Posterior vena cava (tissue), 2 donors: ENCODE measurements around the gene STK36. TPM values are rescaled to one million over a fixed set of nuclear protein-coding genes. Genes with fewer than 3 reads are reported as not detected.

Experiments used
- DNase-seq: peaks from one replicate; pipeline ENCODE4 v3.0.0-alpha.2; 2020; ENCODE audit warnings: low spot score
- intact Hi-C, 2 donors: fragments of 100-400 bp; cut with DNase I; formaldehyde crosslinking; loops; one replicate each; pipeline versions ENCODE4 v1.14.1 to v1.14.2; 2022 to 2023
- total RNA-seq, 2 donors: library from RNA; stranded (reverse); fragmentation: NEBNext Ultra II Directional; extraction: Animal tissue kit (Norgen Biotek cat#: 25700); gene quantifications; one replicate each; pipeline ENCODE4 v1.2.1, GENCODE V29; 2021
- donor health status: DM: yes; HTN: yes; CAD: no.
- donor health status: DM: yes; HTN: yes; CAD: no.

Gene STK36
- total RNA-seq, 2 donors from 2014 or later, result 16.1 to 22.3 TPM

DNA sequence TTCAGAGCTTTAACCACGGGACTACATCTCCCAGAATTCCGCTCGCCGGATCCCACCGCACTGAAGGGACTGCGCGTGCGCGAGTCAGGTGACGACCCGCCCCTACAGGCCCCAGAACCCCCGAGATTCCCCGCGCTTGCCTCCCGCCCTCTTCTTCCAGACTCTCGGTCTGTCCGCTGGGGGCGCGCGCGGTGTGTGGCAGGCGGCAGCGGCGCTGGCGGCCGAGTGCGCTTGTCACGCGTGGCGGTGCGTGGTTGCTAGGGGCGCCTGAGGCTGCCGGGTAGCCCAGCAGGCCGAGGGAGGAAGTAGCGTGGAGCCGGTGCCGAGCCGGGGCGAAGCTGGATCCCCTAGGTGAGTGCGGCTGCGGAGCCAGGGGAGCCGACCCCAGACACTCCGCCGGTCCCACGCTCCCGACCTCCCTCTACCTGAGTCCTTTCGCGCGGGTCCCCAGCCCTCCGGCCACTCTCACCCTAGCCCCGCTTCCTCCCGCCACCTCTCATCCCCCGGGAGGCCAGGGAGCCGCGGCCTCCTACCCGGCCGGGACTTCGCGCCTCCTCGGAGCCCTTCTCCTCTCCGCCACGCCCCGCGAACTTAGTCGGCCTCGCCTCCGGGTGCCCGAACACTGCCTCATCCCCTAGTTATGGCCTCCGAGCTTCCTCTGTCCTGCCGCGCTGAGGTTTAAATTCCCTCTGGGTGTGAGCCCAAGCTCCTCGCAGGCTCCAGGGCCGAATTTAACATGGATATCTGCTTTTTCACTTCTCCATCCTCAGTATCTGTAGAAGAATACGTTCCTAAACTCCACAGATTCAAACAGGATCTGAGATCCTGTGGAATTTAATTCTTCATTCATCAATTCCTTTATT lies 39.0 kb downstream of the STK36 start, which contains the start of gene TTLL4:
Gene TTLL4 (plus strand): TSS at position 149 of the 863 bp plus-strand sequence. CDS start 26,842 bp downstream, outside the sequence.
- intact Hi-C loops, result loop anchor here in 1 of 2 donors (10.0 kb wide), 1 partner anchor 144 kb away; the partner anchor contains the start of gene WNT6
- DNase-seq, result peak; percentile 100

DNA sequence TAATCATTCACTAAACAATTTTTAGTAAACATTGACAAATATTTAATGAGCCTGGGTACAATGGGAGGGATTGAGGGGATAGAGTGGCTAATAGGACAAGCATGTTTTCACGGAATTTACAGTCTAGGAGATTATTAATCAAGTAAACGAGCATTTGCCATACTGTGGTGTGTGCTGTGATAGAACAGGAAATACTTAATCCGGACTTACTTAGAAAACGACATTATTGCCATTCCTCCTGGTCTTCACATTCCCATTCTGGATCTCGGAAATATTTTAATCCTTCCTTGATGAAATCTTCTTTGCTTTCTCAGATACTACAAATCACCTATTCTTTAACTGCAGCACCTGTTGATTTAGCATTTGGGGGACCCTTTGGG lies 39.7 kb downstream of the STK36 start:
- intact Hi-C loops, result loop anchor here in 1 of 2 donors (10.0 kb wide), 1 partner anchor 143 kb away; the partner anchor contains the start of gene WNT6
- DNase-seq, result no peak

DNA sequence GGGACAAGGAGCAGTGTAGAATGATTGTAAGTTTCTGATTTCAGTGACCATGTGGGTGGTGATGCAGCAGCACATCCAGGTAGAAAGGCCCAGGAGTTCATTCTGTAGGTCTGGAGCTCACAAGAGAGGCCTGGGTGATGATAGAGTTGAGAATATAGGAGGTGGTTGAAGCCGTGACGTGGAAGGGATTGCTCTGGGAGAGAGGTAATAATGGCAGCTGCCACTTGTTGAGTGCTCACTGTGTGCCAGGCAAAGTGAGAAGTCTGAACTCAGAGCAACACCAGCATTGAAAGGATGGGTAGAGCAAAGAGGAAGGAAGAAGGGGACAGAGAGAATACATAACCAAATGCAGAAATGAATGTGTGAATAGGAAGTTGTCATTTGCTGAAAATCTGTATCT lies 42.0 kb downstream of the STK36 start:
- intact Hi-C loops, result loop anchor here in 1 of 2 donors (10.0 kb wide), 1 partner anchor 141 kb away; the partner anchor contains the start of gene WNT6
- DNase-seq, result no peak

DNA sequence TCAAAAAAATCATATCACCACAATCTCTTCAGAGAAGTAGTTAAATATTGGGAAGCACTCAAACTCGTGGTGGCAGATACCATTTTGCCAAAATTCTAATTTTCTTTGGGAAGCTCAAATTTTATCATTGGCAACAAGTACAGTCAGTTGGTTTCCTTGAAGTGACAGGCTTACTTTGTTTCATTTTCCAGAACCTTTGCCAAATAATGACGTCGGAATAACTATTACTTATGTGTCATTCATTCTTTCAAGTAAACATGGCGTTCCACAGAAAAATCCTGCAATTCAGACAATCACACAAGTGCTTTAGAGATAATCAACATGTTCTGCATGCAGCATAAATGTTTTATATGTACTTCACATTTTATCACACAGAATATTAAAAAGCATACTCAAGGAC lies 44.2 kb downstream of the STK36 start:
- DNase-seq, result no peak
- intact Hi-C loops, result loop anchor here in 1 of 2 donors (10.0 kb wide), 1 partner anchor 139 kb away; the partner anchor contains the start of gene WNT6

DNA sequence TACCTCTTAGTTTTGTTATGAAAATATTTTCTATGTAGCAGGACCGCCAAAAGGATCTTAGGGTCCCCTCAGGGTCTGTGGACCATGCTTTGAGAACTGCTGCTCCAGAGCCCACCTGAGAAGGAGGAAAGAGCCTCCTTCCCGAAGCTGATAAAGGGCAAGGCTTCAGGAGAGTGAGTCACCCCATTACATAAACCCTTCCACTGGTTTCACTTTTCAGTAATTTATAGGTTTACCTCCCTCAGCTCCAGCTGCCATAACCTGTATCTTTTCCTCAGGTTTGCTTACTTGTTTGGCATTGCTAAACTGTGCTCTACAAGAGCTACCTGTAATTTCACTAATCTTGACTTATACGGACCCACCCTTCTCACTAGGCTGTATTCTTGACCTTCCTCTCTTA lies 45.4 kb downstream of the STK36 start:
- intact Hi-C loops, result loop anchor here in 1 of 2 donors (10.0 kb wide), 1 partner anchor 138 kb away; the partner anchor contains the start of gene WNT6
- no peak for DNase-seq

DNA sequence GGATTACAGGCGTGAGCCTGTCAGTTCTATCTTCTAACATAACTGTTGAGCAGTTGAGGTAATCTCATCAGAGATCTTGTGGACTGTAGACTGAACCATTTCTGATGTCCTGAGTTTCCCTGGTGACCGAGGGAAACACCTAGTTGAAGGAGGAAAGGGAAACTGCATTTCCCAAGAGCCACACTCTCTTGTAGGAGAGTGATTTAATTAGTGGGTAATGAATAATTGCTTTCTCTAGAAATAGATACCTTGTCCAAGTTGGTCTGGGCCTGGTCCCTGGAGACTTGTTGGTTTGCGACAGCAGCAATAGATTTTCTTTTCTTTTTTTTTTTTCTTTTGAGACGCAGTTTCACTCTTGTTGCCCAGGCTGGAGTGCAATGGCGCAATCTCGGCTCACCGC lies 46.2 kb downstream of the STK36 start:
- DNase-seq, result no peak
- intact Hi-C loops, result loop anchor here in 1 of 2 donors (10.0 kb wide), 1 partner anchor 137 kb away; the partner anchor contains the start of gene WNT6

DNA sequence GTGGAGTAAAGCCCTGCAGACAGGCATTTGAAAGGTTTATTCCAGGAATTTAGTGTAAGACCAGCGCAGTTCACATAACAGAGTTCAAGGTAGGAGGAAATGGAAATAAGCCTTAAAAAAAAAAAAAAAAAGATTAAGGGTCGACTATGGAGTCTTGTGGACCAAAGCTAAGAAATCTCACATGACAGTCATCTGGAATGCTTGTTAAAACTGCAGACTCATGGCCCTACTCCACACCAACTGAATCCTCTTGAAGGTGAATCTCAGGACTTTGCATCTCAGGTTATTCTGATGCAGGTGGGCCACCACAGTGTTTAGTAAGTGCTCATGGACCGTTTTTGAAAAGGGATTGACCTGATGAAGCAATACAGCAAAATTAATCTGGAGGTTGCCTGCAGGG lies 47.6 kb downstream of the STK36 start:
- intact Hi-C loops, result loop anchor here in 1 of 2 donors (10.0 kb wide), 1 partner anchor 135 kb away; the partner anchor contains the start of gene WNT6

DNA sequence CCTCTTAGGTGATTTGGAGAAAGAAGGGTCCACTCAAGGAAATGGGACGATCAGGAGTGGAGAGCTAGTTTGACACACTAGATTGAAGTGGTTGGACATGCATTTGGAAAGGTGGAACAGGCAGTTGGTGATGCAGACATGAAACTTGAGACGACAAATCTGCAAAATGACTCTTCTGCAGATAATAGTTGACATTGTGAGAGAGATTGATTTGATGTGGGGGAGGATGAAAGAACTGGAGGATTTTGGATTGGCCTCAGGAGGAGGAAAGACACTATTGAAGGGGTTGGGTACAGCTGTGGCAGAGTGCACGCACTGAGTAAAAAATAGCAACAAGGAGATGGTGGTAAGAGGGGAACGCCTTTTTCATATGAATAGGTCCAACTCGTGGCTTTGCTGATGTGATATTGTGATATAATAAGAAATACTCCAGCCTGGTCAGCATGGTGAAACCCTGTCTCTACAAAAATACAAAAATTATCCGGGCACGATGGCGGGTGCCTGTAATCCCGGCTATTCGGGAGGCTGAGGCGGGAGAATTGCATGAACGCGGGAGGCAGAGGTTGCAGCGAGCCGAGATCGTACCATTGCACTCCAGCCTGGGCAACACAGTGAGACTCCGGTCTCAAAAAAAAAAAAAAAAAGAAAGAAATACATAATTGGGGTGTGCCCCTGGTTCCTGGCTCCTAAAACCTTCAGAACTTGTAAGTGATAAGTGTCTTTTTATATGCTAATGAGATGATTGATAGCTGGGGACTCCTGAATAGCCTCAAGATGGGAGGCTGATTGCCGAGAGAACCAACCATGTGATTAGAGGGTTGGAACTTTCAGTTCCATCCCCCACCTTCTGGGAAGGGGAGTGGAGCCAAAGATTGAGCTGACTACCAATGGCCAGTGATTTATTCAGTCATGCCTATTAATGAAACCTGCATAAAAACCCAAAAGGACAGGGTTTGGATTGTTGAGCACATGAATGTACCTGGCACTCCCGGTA lies 48.5 kb downstream of the STK36 start:
- intact Hi-C loops, result no loop called here
- DNase-seq, result no peak

More for the DNA sequence above, 47.6 kb downstream of the STK36 start:
- no peak for DNase-seq

DNA sequence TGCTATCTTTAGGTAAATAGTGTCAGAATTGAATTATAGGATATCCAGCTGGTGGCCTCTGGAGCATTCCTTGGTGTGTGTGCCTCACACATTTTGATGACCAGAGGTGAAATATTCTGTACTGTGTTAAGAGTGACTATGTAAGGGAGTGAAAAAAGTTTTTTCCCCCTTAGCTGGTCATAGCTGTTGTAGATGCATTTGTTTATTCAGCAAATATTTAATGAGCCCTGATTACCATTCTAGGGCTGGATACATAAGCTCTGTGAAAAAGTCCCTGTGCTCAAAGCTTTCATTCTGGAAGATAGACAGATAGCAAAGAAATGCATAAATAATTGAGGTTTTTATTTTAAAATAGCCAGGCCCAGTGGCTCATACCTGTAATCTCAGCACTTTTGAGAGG lies 49.6 kb downstream of the STK36 start:
- DNase-seq, result no peak
- intact Hi-C loops, result no loop called here

DNA sequence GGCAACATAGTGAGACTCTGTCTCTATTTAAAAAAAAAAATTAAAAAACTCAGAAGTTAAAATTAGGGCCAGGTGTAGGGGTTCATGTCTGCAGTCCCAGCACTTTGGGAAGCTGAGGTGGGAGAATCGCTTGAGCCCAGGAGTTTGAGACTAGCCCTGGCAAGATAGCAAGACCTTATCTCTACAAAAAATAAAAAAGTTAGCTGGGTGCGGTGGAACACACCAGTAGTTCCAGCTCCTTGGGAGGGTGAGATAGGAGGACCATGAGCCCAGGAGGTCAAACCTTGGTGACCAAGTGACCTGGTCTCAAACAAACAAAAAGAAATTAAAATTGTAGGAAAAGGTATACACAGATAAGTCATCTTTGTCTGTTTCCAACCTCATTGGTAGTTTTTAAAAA lies 50.0 kb downstream of the STK36 start:
- intact Hi-C loops, result no loop called here
- no peak for DNase-seq

DNA sequence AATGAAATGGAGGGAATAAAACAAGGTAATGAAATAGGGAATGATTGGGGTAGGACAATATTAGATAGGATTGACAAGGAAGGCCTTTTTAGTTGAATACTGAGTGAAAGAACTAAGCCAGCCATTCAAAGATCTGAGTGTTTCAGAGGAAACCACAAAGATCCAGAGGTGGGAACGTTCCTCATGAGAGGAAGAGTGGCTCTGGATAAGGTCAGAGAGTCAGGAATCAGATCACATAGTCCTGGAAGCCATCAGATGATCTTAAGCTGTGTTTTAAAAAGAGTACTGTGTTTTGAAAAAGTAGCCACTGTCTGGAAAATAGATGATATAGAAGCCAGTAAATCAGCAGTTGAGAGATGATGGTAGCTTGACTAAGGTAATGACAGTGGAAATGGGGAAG lies 50.5 kb downstream of the STK36 start:
- no peak for DNase-seq
- intact Hi-C loops, result no loop called here

DNA sequence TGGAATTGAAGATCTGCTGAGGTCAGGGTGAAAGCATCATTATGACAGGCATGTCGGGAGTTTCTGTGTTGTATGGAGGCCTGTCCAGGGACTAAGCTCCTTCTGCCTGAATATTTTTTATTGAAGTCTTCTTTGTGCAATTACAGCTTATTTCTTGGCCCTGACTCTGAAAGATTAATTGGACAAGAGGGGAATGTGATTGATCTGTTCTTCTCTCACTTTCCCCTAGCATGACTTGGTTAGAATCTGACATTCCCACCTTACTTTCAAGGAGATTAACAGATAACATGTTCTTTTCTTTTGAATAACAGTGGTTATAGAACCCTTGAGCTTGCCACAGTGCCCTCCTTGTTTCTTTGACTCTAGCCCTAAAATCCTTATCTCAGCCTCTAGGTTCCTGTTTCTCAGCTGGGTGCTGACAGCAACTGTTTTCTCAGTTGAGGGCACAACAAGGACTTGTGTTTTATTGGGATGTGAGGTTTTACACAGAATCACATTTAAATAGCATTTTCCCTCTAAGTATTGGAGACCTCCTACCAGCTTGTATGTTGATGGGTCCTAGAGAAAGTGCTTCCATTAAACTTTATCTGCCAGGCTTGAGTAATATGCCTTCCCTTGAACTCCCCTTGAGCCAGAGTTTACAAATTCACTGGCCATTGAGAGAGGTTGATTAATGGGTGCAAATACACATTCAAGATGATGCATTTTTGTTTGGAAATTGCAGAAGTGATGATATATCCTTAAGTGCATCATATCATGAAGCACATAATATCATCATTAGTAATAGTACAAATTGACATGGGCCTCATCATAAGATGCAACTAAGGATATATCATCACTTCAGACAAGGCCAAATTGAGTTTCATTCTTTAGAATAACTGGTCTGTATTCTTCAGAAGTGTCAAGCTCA lies 51.2 kb downstream of the STK36 start:
- DNase-seq, result no peak
- intact Hi-C loops, result no loop called here

DNA sequence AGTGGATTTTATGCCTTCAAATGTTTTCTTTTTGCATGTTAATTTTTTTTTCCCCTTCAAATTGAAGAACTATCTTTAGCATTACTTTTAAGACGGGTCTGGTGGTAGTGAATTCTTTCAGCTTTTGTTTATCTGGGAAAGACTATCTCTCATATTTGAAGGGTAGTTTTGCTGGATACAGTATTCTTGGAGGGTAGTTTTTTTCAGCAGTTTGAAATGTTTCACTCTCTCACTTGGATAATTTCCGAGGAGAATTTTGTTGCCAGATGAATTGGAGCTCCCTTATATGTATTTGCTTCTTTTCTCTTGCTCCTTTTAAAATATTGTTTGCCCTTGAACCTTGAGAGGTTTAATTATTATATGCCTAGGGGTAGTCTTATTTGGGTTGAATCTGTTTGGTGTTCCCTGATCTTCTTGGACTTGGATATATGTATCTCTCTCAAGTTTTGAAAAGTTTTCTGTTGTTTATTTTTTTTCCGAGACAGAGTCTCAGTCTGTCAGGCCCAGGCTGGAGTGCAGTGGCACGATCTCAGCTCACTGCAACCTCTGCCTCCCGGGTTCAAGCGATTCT lies 54.2 kb downstream of the STK36 start:
- intact Hi-C loops, result loop anchor here in 1 of 2 donors (5.0 kb wide), 1 partner anchor 969 kb away; no protein-coding TSS in a partner anchor
- no peak for DNase-seq

DNA sequence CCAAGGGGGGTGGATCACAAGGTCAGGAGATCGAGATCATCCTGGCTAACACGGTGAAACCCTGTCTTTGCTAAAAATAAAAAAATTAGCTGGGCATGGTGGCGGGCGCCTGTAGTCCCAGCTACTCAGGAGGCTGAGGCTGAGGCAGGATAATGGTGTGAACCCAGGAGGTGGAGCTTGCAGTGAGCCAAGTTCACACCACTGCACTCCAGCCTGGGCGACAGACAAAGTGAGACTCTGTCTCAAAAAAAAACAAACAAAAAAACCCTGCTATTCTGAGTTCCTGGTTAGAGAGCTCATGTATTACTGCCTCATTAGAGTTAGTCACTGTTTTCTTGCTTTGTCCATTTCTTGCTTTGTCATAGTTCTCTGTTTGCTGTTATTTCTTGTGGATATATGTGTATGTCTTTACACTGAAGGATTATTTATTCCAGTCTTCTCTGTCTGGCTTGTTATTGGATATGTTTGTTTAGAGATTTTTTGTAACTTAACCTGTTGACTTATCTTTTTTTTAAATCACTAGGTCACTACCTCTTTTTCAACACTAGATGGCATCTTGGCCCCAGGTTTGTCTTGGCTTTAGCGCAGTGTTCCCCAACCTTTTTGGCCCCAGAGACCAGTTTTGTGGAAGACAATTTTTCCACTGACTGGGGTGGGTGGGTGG lies 55.7 kb downstream of the STK36 start:
- intact Hi-C loops, result loop anchor here in 1 of 2 donors (5.0 kb wide), 1 partner anchor 970 kb away; no protein-coding TSS in a partner anchor
- DNase-seq, result no peak

DNA sequence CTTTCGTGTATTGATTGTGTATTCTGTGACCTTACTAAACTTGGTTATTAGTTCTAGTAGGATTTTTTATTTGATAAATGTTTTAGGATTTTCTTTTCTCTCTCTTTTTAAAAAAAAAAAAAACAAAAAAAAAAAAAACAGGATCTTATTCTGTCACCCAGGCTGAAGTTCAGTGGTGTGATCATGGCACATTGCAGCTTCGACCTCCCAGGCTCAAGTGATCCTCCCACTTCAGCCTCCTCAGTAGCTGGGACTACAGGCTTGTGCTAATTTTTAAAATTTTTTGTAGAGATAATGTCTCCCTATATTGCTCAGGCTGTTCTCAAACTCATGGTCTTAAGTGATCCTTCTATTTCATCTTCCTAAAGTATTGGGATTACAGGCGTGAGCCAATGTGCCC lies 57.8 kb downstream of the STK36 start:
- intact Hi-C loops, result loop anchor here (5.0 to 10.0 kb wide), 2 partner anchors 115 to 972 kb away; no protein-coding TSS in a partner anchor
- no peak for DNase-seq

DNA sequence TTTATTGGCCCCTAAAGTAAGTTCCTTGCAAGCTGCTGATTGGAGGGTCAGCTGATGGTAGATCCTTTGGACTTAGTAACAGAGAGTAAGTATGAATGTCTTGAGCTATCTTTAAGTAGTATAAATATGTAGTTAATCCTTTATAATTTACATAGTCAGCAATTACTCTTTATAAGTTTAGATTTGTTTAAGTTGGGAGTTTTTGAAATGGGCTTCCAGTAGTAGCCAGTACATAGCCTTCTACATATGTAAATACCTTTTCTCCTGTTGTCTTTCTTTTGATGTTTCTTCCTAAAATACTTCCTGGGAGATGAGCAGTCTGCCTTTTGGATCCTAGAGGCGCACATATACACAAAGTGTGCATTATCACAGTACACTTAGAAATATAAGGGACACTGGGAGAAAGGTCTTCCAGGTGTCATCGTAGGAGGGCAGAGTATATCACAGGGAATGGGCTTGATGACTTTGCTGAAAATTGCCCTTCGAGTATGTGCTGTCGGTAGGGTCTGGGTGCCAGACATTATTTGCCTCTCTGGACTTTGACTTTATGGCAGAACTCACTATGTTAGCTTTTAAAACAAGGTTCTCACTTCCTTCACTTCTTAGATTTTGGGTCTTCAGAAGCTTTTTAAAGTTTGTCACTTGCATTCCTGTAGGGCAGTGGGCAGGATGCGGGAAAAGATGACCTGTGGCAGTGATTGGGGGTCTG lies 60.3 kb downstream of the STK36 start:
- intact Hi-C loops, result loop anchor here in 1 of 2 donors (10.0 kb wide), 1 partner anchor 113 kb away; no protein-coding TSS in a partner anchor
- no peak for DNase-seq
